Left ventricle myocardium inferior (tissue), 1 donor: ENCODE measurements around the gene CDK4. TPM values are rescaled to one million over a fixed set of nuclear protein-coding genes. Genes with fewer than 3 reads are reported as not detected.

Source experiments
- DNase-seq: peaks from one replicate; pipeline ENCODE4 v3.0.0-alpha.2; 2020
- H3K27ac ChIP-seq: fragments of 200-600 bp; replicated peaks from 2 replicates; pipeline ENCODE4 v1.8.0; 2021
- H3K27me3 ChIP-seq: fragments of 200-600 bp; 2 replicates; pipeline ENCODE4 v1.8.0; 2021; ENCODE audit warnings: low read depth
- H3K36me3 ChIP-seq: fragments of 200-600 bp; 2 replicates; pipeline ENCODE4 v1.8.0; 2021
- H3K4me1 ChIP-seq: fragments of 200-600 bp; 2 replicates; pipeline ENCODE4 v1.8.0; 2021
- H3K4me3 ChIP-seq: fragments of 200-600 bp; 2 replicates; pipeline ENCODE4 v1.8.0; 2021; ENCODE audit warnings: mild to moderate bottlenecking, moderate library complexity
- H3K9me3 ChIP-seq: fragments of 200-600 bp; replicated peaks from 2 replicates; pipeline ENCODE4 v1.8.0; 2021
- CTCF ChIP-seq: fragments of 200-600 bp; IDR thresholded peaks from 2 replicates; pipeline ENCODE4 v1.8.0; 2021; ENCODE audit warnings: antibody characterized with exemption, mild to moderate bottlenecking, borderline replicate concordance
- intact Hi-C: fragments of 100-400 bp; cut with micrococcal nuclease; formaldehyde crosslinking; loops from one replicate; pipeline ENCODE4 v1.11.0; 2022
- microRNA-seq: library from miRNA; unstranded; fragments of <30 nt; microRNA quantifications from one replicate; pipeline ENCODE4 v1.2.0, GENCODE V29; 2020
- total RNA-seq: library from RNA; stranded (reverse); fragmentation: NEBNext Ultra II Directional; extraction: Animal tissue kit (Norgen Biotek cat#: 25700); gene quantifications from one replicate; pipeline ENCODE4 v1.2.1, GENCODE V29; 2021
- donor health status: DM: no; HTN: yes; CAD: no; lungs with severe emphysema.

The CDK4 gene
- total RNA-seq, 1 donor from 2014 or later, result 41.3 TPM

DNA sequence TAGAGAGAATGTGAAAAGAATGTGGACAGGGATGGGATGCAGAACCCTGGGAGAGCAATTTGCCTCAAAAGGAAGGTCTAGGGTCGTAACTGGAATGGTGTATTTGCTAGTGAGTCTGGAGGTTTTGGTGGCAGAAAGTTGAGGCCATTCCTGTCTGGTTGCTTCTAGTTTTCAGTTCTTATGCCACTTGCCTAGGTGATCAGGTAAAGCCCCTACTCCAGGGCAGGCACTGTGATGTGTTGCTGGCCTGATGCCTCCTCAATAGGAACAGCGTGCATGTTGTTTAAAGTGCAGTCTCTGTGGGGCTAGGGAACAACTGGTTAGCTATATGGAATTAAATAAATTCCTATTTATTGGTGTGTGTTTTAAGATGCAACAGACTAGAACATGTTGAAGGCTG, 51.8 kb downstream of the CDK4 start:
- intact Hi-C loops, result no loop called here
- H3K27ac ChIP-seq, result no peak overlapping the region
- TF ChIP-seq CTCF, result no peak
- no peaks in the 10 kb centered on the region for H3K27me3 ChIP-seq
- DNase-seq, result no peak
- no peak overlapping the region for H3K4me3 ChIP-seq
- no peaks in the 10 kb centered on the region for H3K4me1 ChIP-seq
- H3K36me3 ChIP-seq, result peaks cover 66% of the 10 kb centered on the region
- H3K9me3 ChIP-seq, result peaks cover 9% of the 10 kb centered on the region

DNA sequence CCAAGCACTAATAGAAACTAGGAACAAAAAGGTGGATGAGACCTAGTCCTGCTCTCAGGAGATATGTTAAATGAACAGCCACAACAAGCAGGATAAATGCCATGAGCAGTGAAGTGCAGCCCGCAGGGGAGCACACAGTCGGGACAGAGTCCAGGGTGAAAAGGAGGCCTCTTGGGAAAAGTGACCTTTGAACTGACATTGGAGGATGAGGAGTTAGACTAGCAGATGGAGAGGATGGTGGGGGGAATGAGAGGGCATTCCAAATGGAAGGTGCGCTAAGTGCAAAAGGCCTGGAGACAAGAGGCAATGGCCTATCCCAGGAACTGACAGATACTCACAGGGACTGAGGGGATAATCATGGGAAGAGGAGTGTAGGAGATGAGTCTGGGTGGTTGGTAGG, 53.7 kb downstream of the CDK4 start:
- no peak overlapping the region for H3K27ac ChIP-seq
- DNase-seq, result no peak
- no peaks in the 10 kb centered on the region for H3K9me3 ChIP-seq
- H3K36me3 ChIP-seq, result peaks cover 47% of the 10 kb centered on the region
- peaks cover 13% of the 10 kb centered on the region for H3K4me1 ChIP-seq
- H3K4me3 ChIP-seq, result no peak overlapping the region
- H3K27me3 ChIP-seq, result no peaks in the 10 kb centered on the region
- intact Hi-C loops, result no loop called here
- TF ChIP-seq CTCF, result no peak

Small RNA genes within 50 kb of the gene (microRNA-seq; reads per million reads assigned to microRNA genes)
- not detected for gene MIR6759

Other genes starting within 250 kb of the CDK4 start
- 20.4 TPM for gene DDIT3, start 231.8 kb downstream of the CDK4 start, total RNA-seq
- gene MBD6, start 229.5 kb downstream of the CDK4 start, total RNA-seq, result 33.1 TPM
- 87.8 TPM for gene DCTN2, start 205.1 kb downstream of the CDK4 start, total RNA-seq
- 0.08 TPM for gene KIF5A, start 202.3 kb downstream of the CDK4 start, total RNA-seq
- gene PIP4K2C, start 161.1 kb downstream of the CDK4 start, total RNA-seq, result 12.3 TPM
- 22.3 TPM for gene DTX3, start 147.5 kb downstream of the CDK4 start, total RNA-seq
- 9.7 TPM for gene ARHGEF25, start 140.9 kb downstream of the CDK4 start, total RNA-seq
- 4.7 TPM for gene B4GALNT1, start 119.1 kb downstream of the CDK4 start, total RNA-seq
- gene OS9, start 58.2 kb downstream of the CDK4 start, total RNA-seq, result 112 TPM
- 6.5 TPM for gene AGAP2, start 13.6 kb downstream of the CDK4 start, total RNA-seq
- gene TSPAN31, start 7.3 kb downstream of the CDK4 start, total RNA-seq, result 27.2 TPM
- gene MARCHF9, start 2.8 kb upstream of the CDK4 start, total RNA-seq, result 13.8 TPM
- not detected for gene CYP27B1, start 14.8 kb upstream of the CDK4 start, total RNA-seq
- gene METTL1, start 19.8 kb upstream of the CDK4 start, total RNA-seq, result 6.8 TPM
- 0.99 TPM for gene EEF1AKMT3, start 20.3 kb upstream of the CDK4 start, total RNA-seq
- 53.7 TPM for gene TSFM, start 30.5 kb upstream of the CDK4 start, total RNA-seq
- gene AVIL, start 66.4 kb upstream of the CDK4 start, total RNA-seq, result 2.1 TPM
- 82.6 TPM for gene CTDSP2, start 94.4 kb upstream of the CDK4 start, total RNA-seq
- 7.4 TPM for gene ATP23, start 189.3 kb upstream of the CDK4 start, total RNA-seq